Neural cell (in vitro differentiated cells): ENCODE measurements around the gene ADAMTS19.

Experiments used
- EP300 ChIP-seq: fragments of 450-650 bp; conservative IDR thresholded peaks from 2 replicates; pipeline ENCODE4 v1.6.1; 2014; ENCODE audit warnings: antibody characterized with exemption, mild to moderate bottlenecking, moderate library complexity; ENCODE audit not compliant: poor library complexity, severe bottlenecking
- EZH2 ChIP-seq: fragments of 200-600, 300-800 bp; shearing (Covaris generic), sonication (generic); IDR thresholded peaks from 2 replicates; pipeline ENCODE4 v1.6.1; 2014; ENCODE audit warnings: antibody characterized with exemption, low read length, borderline replicate concordance, mild to moderate bottlenecking; ENCODE audit not compliant: insufficient read depth, poor library complexity, severe bottlenecking
- MXI1 ChIP-seq: fragments of 450-650 bp; conservative IDR thresholded peaks from 2 replicates; pipeline ENCODE4 v1.6.1; 2014; ENCODE audit warnings: antibody characterized with exemption, mild to moderate bottlenecking; ENCODE audit not compliant: poor library complexity, severe bottlenecking
- POLR2AphosphoS5 ChIP-seq: IDR thresholded peaks from 2 replicates; pipeline ENCODE4 v1.6.1; 2012
- RAD21 ChIP-seq: fragments of 450-650 bp; conservative IDR thresholded peaks from 2 replicates; pipeline ENCODE4 v1.6.1; 2014; ENCODE audit warnings: antibody characterized with exemption, mild to moderate bottlenecking, moderate library complexity
- TAF1 ChIP-seq: IDR thresholded peaks from 2 replicates; pipeline ENCODE4 v1.6.1; 2012; ENCODE audit warnings: low read depth
- TF ChIP-seq, protein P1 (sequence below): fragments of 450-650 bp; IDR thresholded peaks from 2 replicates; pipeline ENCODE4 v1.5.1; 2014; ENCODE audit warnings: antibody characterized with exemption, mild to moderate bottlenecking, moderate library complexity; ENCODE audit not compliant: poor library complexity, severe bottlenecking
- TF ChIP-seq, protein P2 (sequence below): IDR thresholded peaks from 2 replicates; pipeline ENCODE4 v1.6.1; 2012; ENCODE audit warnings: borderline replicate concordance

DNA sequence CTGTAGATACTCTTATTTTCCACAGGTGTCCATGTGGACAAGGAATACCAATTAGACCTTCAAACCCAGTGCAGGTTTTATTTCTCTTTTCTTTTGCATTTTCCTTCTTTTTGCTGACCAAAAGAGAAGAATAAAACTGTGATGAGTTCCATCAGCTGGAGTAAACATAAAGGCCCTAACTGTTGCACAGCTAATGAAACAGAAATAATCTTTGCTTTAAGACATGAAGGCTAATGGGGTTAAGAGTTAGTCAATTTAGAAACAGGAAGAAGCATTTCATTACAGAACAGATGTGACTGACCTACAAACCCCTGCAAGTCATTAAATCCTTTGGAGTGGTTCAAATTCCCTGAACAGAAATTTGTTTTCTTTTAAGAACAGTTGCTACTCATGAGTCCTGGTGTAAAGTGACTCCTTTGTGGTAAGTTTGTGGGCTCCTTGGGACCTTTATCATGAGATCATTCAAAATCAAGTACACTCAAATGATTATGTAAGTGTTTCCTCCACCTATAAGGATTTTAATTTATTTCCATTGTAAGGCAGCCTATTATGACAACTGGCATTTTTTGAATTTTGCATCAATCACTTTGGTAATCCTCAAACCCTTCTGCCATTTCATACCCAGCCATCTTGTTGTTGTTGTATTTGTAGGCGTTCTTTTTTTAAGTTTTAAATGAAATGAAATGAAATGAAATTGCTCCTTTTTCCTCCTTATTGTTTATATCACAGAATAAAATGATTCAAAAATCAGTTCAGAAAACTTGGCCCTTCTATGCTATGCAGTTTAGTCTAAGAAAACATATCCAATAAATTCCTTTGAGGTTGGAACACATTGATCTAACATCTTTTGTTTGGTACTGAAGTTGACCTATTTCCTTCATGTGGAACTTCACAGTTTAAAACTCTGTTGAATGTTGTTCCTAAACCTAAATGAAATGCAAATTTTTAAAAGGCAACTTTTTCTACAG, 289.1 kb downstream of the ADAMTS19 start:
- TF ChIP-seq, protein P1, sequence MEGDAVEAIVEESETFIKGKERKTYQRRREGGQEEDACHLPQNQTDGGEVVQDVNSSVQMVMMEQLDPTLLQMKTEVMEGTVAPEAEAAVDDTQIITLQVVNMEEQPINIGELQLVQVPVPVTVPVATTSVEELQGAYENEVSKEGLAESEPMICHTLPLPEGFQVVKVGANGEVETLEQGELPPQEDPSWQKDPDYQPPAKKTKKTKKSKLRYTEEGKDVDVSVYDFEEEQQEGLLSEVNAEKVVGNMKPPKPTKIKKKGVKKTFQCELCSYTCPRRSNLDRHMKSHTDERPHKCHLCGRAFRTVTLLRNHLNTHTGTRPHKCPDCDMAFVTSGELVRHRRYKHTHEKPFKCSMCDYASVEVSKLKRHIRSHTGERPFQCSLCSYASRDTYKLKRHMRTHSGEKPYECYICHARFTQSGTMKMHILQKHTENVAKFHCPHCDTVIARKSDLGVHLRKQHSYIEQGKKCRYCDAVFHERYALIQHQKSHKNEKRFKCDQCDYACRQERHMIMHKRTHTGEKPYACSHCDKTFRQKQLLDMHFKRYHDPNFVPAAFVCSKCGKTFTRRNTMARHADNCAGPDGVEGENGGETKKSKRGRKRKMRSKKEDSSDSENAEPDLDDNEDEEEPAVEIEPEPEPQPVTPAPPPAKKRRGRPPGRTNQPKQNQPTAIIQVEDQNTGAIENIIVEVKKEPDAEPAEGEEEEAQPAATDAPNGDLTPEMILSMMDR = no peak
- TF ChIP-seq, protein P2, sequence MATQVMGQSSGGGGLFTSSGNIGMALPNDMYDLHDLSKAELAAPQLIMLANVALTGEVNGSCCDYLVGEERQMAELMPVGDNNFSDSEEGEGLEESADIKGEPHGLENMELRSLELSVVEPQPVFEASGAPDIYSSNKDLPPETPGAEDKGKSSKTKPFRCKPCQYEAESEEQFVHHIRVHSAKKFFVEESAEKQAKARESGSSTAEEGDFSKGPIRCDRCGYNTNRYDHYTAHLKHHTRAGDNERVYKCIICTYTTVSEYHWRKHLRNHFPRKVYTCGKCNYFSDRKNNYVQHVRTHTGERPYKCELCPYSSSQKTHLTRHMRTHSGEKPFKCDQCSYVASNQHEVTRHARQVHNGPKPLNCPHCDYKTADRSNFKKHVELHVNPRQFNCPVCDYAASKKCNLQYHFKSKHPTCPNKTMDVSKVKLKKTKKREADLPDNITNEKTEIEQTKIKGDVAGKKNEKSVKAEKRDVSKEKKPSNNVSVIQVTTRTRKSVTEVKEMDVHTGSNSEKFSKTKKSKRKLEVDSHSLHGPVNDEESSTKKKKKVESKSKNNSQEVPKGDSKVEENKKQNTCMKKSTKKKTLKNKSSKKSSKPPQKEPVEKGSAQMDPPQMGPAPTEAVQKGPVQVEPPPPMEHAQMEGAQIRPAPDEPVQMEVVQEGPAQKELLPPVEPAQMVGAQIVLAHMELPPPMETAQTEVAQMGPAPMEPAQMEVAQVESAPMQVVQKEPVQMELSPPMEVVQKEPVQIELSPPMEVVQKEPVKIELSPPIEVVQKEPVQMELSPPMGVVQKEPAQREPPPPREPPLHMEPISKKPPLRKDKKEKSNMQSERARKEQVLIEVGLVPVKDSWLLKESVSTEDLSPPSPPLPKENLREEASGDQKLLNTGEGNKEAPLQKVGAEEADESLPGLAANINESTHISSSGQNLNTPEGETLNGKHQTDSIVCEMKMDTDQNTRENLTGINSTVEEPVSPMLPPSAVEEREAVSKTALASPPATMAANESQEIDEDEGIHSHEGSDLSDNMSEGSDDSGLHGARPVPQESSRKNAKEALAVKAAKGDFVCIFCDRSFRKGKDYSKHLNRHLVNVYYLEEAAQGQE = no peak
- TF ChIP-seq RAD21 = no peak
- TF ChIP-seq EZH2 = no peak
- TF ChIP-seq MXI1 = no peak
- no peak for TF ChIP-seq EP300
- no peak for TF ChIP-seq POLR2AphosphoS5
- TF ChIP-seq TAF1 = no peak
